Jurkat, Clone E6-1 (cell line): ENCODE results near the gene TMX1. TPM values are rescaled to one million over a fixed set of nuclear protein-coding genes. Genes with fewer than 3 reads are reported as not detected.
"Not testable (repeated sequence)": the region's sequence is repeated elsewhere in the genome, so short reads cannot be mapped to it uniquely, and the experiment has no call there.

Experiments used
- DNase-seq: peaks from one replicate; pipeline ENCODE4 v3.0.0-alpha.2; 2011; ENCODE audit warnings: low read depth, low spot score
- H3K4me3 ChIP-seq: 2 replicates; pipeline ENCODE4 v1.5.1; 2011; ENCODE audit warnings: mild to moderate bottlenecking, low read length, control low read depth, moderate library complexity
- polyA plus RNA-seq: library from polyadenylated mRNA; unstranded; fragments of >200 nt; gene quantifications from one replicate; pipeline ENCODE4 v1.2.1, GENCODE V29; 2012; ENCODE audit warnings: missing spikeins; ENCODE audit not compliant: insufficient read length, insufficient read depth

The TMX1 gene, protein sequence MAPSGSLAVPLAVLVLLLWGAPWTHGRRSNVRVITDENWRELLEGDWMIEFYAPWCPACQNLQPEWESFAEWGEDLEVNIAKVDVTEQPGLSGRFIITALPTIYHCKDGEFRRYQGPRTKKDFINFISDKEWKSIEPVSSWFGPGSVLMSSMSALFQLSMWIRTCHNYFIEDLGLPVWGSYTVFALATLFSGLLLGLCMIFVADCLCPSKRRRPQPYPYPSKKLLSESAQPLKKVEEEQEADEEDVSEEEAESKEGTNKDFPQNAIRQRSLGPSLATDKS
- 48.1 TPM for polyA plus RNA-seq

DNA sequence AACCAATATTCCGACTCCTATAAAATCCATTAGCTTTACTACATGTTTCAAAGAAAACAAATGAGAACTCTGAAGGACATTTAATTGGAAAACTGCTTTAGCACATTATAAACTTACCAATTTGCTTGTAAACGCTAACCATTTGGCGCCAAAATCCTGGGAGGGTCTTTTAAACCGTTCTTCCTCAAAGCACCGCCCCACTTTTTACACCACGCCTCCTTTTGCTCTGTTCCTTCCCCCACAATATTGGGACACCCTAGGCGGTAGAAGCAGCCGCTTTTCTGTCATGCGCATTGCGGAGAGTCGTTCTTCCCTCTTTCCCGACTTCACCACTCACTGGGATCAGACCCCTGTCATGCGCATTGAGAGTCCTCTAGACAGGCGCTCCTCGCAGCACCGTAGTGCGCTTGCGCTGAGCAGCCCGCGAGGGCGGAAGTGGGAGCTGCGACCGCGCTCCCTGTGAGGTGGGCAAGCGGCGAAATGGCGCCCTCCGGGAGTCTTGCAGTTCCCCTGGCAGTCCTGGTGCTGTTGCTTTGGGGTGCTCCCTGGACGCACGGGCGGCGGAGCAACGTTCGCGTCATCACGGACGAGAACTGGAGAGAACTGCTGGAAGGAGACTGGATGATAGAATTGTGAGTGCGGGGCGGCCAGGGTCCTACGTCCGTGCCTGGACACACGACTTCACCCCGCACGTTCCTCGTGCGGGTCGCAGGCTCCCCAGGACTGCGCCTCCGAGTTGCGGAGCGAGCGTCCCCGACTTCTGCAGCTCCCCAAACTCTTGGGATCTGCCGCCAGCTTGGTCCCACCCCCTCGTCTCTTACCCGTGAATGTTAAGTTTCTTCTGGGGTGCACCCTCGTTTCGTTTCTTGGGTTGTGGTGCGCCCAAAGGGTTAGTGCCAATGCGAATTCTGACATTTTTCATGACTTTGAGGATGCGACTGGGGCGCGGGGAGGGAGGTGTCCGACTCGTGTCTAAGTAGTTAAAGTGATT lies at the start of gene TMX1:
TMX1 (plus strand) TSS at position 435 of the 991 bp plus-strand sequence; CDS start at position 481, 46 bp downstream.
- peak; percentile 99 for DNase-seq
- H3K4me3 ChIP-seq: peak within 1 kb of the TSS; percentile 92

DNA sequence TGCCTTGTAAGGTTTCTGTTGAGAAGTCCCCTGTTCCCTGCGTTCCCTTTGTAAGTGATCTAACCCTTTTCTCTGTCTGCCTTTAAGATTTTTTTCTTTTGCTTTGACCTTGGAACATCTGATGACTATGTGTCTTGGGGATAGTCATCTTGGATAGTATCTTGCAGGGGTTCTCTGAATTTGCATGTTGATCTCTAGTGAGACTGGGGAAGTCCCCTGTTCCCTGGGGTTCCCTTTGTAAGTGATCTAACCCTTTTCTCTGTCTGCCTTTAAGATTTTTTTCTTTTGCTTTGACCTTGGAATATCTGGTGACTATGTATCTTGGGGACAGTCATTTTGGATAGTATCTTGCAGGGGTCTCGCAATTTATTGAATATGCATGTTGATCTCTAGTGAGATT lies 38.2 kb upstream of the TMX1 start:
- no peak for DNase-seq
- no peak overlapping the region for H3K4me3 ChIP-seq

DNA sequence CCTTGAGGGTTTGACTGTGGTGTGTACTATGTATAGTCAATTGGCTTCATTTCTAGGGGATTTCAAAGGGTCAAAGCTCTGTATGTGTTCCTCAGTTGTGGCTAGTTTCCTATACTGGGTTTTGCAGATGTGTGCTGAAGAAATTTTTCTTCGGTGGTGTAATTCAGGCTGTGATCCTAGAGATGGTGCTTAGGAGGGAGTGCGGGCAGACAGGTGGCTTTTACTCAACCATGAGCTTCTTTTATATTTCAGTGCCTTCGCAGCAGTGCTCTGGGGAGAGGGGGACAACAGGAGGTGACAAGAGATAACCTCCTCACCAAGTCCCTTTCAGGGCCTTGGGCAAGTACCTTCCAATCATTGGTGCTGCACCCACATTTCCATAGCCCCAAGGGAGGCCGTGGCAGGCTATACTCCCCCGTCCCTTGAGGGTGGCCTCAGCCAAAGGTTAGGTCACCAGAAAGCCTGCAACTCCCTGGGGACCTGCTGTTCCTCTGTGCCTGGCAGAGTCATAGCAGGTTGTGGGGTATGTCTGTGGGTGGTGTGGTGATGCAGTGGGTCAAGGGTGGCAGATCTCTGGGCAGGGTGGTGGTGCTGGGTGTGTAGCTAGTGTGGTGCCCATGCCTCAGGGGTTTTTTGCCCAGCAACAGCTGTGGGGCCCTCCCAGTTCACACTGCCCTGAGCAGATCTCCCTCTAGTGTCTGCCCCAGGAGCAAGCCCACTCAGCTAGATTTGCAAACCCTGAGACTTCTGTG lies 37.0 kb upstream of the TMX1 start:
- peak; percentile 76 for DNase-seq
- no peak overlapping the region for H3K4me3 ChIP-seq

DNA sequence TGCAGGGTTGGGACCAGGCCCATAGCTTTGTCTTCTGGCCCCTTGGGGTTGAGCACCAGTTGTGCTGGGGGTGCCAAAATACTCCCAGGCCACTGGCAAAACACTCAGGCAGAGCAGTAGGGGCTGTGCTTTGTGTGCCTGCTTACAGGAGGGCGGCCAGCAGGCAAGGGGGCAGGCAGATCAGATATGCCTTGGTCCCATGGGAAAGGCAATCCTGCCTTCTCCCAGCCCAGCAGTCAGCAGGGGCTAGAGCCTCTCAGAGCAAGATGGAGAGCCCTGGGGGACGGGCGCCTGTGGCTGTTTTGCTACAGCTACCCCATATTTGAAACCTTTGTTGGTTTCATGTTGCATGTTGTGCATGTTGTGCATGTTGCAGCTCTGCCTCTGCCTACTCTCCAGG lies 36.2 kb upstream of the TMX1 start:
- no peak overlapping the region for H3K4me3 ChIP-seq
- no peak for DNase-seq

DNA sequence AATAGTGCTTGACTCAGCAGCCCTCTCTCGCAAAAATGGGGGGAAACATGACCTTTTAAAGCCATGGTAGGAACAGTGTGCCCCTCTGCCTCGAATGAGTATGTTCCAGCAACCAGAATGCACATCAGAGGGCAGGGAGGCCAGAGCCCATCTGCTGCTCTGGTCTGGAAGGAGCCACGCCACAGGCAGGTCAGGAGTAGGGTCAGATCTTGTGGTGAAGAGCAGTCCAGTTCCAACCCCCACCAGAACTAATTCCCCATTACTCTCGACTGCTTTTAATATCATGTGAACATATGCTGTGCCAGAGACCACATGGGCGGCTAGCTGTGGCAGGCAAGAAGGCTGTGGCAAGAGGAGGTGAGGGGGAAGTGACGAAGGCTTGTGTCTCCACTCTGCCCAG lies 34.6 kb upstream of the TMX1 start:
- H3K4me3 ChIP-seq: no peak overlapping the region
- DNase-seq: peak; percentile 15

DNA sequence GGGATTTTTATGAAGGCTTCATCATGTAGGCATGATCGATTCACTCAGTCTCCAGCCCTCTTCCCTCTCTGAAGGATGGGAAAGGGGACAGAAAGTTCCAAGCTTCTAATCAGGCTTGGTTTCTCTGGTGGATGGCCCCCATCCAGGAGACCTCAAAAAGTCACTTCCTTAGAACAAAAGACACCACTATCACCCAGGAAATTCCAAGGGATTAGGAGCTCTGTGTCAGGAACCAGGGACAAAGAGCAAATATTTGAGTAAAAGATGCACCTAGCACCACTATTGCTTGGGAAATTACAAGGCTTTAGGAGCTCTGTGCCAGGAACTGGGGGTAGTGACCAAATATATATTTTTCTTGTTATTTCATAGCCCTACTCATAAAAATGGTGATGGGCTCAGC lies 33.6 kb upstream of the TMX1 start:
- no peak overlapping the region for H3K4me3 ChIP-seq
- no peak for DNase-seq

DNA sequence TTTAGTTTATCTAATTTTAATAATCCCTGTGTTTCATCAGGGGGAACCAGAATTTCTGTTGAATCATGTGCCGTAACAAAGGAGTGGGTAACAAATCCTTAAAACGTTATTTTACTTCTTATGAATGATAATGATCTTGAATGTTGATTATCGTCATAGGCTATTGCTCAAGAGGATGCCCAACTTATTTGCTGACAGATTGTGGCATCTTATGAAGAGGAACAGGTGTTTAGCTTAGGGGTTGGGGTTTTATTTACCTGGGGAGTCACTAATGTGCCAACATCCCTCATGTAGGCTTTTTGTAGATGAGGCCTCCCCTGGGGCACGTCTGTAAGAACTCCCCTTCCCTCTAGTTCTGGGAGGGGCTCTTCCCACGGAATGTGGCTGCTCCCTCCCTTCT lies 32.4 kb upstream of the TMX1 start:
- no peak overlapping the region for H3K4me3 ChIP-seq
- DNase-seq: no peak

DNA sequence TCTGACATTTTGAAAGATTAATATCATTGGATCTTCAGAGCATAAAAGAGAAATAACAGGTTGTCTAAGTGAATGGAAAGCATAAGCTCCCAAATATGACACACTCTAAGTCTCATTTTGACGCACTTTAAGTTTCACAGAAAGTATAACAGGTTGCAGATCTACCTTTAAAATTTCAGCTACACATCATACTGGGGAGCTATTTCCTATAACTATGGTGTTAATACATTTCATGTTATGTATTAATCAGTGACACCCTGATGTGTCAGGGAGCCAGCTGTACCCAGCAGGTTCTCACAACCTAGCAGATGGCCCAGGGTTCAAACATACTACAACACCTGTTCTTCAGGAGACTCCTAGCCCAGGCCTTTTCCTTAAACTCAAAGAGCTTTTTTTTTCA lies 31.1 kb upstream of the TMX1 start:
- no peak for DNase-seq
- H3K4me3 ChIP-seq: no peak overlapping the region

DNA sequence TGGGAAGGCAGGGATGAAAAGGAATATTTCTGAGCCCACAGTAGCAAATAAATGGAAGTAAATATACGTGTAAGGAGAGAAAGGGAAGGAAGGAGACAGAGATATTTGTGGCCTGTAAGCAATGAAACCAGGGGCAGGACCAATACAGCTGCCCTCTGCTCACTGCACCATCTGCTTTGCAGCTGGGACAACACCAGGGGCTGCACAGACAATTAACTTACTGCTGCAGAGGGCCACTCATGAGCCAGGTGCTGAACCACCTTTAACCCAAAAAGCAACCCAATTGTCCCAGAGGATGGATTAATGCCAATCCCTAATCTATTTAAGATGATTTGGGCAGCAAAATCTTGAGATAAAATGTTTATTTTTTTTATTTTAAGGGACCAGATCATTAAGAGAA lies 30.6 kb upstream of the TMX1 start:
- no peak overlapping the region for H3K4me3 ChIP-seq
- DNase-seq: no peak

DNA sequence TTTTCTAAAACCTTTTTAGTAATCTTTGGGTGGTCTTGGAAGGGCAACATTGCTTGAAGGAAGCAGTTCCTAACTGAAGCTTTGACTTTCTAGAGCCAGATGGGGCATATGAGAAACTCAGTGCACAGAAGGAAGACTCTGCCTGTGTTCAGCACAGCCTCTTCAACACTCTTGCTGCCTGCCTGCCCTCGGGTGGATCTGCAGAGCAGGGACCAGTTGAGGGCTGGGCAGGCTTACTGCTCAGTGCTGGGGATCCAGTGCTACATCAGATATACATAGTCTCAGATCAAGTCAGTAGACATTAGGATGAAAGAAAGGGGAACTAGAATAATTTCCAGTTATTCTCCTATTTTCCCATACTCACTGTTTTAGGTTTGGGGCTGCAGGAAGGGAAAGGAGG lies 29.5 kb upstream of the TMX1 start:
- H3K4me3 ChIP-seq: no peak overlapping the region
- no peak for DNase-seq

DNA sequence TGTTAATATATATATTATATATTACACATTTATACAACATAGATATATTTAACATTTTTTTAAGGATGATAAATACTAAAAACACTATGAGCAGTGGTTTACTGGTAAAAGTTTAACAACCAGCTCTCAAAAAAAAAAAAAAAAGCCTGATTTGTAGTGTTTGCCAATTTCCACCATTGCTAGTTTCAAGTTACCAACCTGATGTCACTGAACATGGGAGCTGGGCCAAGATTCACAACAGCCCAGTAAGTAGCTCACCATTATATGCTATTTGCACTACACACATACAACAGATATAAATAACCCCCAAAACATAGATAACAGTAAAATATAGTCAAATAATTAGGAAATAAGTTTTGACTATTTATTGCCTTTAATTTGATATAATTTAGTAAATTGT lies 28.9 kb upstream of the TMX1 start:
- no peak overlapping the region for H3K4me3 ChIP-seq
- no peak for DNase-seq

DNA sequence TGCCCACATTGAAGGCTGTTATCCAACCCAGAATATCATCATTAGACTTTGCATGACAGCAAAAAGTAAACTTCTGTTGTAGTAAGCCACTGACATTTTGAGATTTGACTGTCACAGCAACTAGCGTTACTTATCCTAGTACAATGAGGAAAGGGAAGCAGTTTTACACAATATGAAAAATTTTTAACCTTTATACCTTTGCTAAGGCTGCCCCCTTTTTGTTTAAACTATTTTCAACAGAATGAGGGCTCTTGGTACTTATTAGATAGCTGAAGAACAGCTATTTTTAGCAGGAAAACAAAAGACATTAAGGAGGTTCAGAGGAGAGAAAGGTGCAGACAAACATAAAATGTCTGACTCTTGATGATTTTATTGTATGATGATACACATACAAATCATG lies 23.4 kb upstream of the TMX1 start:
- H3K4me3 ChIP-seq: no peak overlapping the region
- no peak for DNase-seq

DNA sequence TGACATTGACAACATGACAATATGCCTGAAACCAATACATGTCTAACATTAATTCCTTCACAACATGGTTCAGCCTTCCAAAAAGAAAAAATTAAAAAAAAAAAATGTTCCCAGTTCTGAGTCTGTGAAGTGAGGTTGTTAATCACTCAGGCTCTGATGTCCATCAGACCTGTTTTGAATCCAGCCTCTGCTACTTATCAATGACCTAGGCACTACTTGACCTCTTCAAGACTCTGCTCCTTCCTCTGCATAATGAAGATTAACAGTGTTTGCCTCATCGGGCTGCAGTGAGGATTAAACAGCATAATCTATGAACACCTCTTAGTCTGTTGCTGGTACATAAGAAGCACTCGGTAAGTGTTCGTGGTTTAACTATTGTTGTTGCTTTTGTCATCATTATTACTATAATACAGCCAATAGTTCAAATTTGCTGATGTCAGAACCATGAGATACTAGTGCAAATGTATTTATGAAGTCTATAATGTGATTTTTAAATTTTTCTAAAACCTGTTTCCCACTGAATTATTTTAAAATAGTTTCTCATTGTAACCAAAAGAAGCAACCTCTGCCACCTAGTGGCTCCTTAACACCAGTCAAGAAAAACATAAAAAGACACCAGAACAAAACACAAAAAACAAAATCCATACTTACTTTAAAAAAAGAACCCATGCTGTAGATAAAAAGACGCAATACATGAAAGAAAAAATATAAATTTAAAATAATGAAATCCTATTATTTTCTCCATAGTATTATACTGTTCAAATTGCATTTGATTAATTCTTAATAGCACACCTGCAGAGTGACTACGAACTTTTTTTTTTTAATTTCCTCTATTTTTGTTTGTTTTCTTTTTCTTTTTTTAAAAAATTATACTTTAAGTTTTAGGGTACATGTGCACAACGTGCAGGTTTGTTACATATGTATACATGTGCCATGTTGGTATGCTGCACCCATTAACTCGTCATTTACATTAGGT lies 20.3 kb upstream of the TMX1 start:
- no peak overlapping the region for H3K4me3 ChIP-seq
- peak; percentile 23 for DNase-seq

DNA sequence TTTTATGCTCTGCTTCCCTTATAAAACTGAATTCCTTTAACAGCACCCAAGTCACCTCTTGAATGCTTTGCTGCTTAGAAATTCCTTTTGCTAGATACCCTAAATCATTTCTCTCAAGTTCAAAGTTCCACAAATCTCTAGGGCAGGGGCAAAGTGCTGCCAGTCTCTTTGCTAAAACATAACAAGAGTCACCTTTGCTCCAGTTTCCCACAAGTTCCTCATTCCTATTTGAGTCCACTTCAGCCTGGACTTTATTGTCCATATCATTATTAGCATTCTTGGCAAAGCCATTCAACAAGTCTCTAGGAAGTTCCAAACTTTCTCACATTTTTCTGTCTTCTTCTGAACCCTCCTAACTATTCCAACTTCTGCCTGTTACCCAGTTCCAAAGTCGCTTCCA lies 16.6 kb upstream of the TMX1 start:
- H3K4me3 ChIP-seq, DNase-seq: not testable (repeated sequence)

DNA sequence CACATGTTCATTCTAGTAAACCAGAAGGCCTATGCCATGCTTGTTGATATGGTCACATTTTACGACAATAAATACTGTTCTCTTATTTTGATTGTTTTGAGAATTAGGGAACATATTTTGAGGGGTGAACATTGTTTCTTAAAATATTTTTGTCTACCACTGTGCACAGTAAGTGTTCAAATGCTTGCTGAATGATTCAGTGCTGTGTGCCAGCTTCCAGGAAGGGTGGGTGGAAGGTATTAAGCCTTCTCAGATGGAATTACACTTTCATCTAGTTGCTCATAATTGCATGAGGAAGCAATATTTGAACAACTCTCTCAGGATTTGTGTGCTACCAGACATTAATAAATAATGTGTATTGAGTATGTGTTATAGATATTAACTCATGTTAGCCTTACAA lies 15.5 kb upstream of the TMX1 start:
- no peak for DNase-seq
- no peak overlapping the region for H3K4me3 ChIP-seq

DNA sequence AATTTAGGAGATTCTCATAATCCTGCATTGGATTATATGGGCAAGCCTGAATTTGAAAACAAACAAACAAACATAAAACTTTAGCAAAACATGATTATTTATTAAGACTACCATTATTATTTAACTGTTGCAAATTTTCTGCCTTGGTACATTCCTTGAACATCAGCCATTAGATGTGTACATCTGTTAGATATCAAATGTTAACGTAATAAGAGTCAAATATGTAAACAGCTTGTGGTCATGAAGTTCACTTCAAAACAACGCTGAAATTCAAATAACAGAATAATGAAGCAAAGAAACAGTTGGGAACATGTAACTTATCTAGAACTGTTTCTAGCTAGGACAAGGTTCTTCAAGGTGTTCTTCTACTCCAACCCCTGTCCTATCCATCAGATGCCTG lies 14.3 kb upstream of the TMX1 start:
- no peak for DNase-seq

DNA sequence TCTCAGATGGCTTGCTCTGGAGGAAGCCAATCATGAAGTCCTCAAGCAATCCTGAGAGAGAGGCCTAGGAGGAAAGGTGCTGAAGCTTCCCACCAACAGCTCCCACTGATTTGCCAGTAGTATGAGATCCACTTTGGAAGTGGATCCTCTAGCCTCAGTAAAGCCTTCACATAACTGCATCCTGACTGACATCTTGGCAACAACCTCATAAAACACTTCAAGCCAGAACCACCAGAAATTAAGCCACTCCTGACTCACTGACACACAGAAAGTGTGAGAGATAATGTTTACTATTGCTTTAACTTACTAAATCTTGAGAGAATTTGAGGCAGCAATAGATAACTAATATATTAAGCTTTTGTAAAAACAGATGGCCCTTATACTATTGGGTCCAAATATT lies 11.7 kb upstream of the TMX1 start:
- no peak for DNase-seq

More for the DNA sequence above, 14.3 kb upstream of the TMX1 start:
- H3K4me3 ChIP-seq: no peak overlapping the region

DNA sequence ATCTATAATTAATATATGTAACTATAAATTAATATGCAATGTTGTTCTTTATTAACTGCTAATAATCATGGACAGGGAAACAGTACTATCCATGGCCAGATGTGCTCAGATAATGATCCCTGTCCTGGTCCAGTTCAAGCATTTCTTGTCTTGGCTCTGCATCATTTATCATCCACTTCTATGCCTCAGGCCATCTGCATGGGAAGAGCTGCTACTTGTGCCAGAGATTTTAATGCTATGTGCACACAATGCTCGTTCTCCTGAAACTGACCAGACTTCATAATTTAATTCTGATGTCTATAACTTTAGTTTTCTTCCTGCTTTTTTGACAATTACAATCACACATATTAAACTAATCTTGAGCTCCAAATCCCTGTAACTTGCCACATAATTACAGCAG lies 11.2 kb upstream of the TMX1 start:
- no peak for DNase-seq
- H3K4me3 ChIP-seq: no peak overlapping the region

More for the DNA sequence above, 11.7 kb upstream of the TMX1 start:
- H3K4me3 ChIP-seq: no peak overlapping the region

DNA sequence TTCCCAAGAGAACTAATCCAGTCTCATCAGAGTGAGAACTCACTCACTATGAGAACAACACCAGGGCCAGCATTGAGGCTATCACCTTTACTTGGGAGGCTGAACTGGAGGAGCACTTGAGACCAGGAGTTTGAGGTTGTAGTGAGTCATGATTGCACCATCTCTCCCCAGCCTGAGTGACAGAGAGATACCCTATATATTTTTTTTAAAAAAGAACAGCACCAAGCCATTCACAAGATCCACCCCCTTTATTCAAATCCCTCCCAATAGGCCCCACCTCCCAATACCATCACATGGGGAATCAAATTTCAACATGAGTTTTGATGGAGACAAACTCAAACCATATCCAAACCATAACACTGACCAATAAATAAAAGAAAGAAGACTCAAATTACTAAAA lies 3.7 kb upstream of the TMX1 start:
- no peak overlapping the region for H3K4me3 ChIP-seq
- DNase-seq: no peak
